Measurements from ENCODE around the gene MEGF11. TPM values are rescaled to one million over a fixed set of nuclear protein-coding genes. Genes with fewer than 3 reads are reported as not detected.

The MEGF11 gene
- total RNA-seq, 3 donors from 2014 or later (not counting 1 experiment from before 2014, with no cell fraction given) = not detected

DNA sequence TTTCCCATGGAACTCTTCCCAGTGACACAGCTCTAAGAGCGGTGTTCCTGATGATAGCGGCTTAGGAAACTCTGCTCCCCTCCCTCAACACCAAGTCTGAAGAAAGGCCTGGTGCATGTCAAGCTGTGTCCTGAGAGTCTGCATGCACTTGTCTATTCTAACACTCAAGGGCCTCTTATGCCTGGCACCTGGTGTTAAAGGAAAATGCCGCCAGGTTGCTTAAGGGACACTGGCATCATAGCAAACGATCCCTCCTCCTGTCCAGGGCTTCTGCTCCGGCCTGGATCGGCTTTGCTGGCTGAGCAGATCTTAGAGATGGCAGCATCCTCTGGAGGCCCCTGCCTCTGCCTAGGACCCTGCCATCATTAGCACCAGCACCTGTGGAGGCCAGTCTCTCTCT lies 121.7 kb downstream of the MEGF11 start:
- TF ChIP-seq, protein P1, sequence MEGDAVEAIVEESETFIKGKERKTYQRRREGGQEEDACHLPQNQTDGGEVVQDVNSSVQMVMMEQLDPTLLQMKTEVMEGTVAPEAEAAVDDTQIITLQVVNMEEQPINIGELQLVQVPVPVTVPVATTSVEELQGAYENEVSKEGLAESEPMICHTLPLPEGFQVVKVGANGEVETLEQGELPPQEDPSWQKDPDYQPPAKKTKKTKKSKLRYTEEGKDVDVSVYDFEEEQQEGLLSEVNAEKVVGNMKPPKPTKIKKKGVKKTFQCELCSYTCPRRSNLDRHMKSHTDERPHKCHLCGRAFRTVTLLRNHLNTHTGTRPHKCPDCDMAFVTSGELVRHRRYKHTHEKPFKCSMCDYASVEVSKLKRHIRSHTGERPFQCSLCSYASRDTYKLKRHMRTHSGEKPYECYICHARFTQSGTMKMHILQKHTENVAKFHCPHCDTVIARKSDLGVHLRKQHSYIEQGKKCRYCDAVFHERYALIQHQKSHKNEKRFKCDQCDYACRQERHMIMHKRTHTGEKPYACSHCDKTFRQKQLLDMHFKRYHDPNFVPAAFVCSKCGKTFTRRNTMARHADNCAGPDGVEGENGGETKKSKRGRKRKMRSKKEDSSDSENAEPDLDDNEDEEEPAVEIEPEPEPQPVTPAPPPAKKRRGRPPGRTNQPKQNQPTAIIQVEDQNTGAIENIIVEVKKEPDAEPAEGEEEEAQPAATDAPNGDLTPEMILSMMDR (IDR thresholded peaks at IDR 0.05) = no peak
- no peak overlapping the region for H3K27ac ChIP-seq (ENCODE audit: low read length)
- no peak overlapping the region for H3K4me3 Mint-ChIP-seq
- H3K4me1 Mint-ChIP-seq = no peaks in the 10 kb centered on the region
- no peak for ATAC-seq
- H3K9me3 Mint-ChIP-seq = no peaks in the 10 kb centered on the region
- 84% methylated on average over 6 of the region's 6 CpGs for WGBS (ENCODE audit: insufficient coverage)
- peaks cover 3 to 18% of the 10 kb centered on the region in 2 donors for H3K27me3 Mint-ChIP-seq (ENCODE audit: low read depth in 2 of 2)
- no peaks in the 10 kb centered on the region for H3K4me1 ChIP-seq (ENCODE audit: control insufficient read depth, insufficient read depth, low read length)
- H3K9me3 ChIP-seq (ENCODE audit: control insufficient read depth, insufficient read depth, low read length) = no peaks in the 10 kb centered on the region
- intact Hi-C loops (cut with micrococcal nuclease) = no loop called here
- H3K27me3 ChIP-seq (ENCODE audit: control insufficient read depth, insufficient read depth, low read length) = no peaks in the 10 kb centered on the region
- H3K4me3 ChIP-seq (ENCODE audit: low read length) = no peak overlapping the region
- no peak overlapping the region for H3K27ac Mint-ChIP-seq
- no peak for DNase-seq
- no peaks in the 10 kb centered on the region for H3K36me3 ChIP-seq (ENCODE audit: control insufficient read depth, insufficient read depth, low read length)
- no peaks in the 10 kb centered on the region for H3K36me3 Mint-ChIP-seq

DNA sequence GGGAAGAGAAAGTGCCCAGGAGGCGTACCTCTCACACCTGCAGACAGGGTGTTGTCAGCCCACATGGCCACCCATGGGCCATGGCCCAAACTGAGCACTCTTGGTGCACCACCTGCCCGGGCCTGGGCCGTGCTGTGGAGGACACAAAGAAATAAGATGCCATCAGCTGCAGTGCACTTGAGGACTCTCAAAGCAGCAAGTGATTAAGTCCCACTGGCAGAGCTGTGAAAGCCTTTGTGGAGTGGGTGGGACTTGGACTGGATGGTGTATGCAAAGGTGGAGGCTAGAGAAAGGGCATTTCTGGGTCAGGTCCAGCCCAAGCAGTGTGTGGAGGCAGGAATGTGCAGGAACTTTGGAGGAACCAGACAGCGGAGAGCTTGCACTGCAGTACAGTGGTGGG lies 122.3 kb downstream of the MEGF11 start:
- no peak overlapping the region for H3K27ac ChIP-seq (ENCODE audit: low read length)
- H3K9me3 Mint-ChIP-seq = no peaks in the 10 kb centered on the region
- ATAC-seq = no peak
- H3K4me1 ChIP-seq (ENCODE audit: control insufficient read depth, insufficient read depth, low read length) = no peaks in the 10 kb centered on the region
- no peaks in the 10 kb centered on the region for H3K36me3 Mint-ChIP-seq
- H3K4me1 Mint-ChIP-seq = no peaks in the 10 kb centered on the region
- intact Hi-C loops (cut with micrococcal nuclease) = no loop called here
- WGBS (ENCODE audit: insufficient coverage) = 78% methylated on average over 4 of the region's 4 CpGs
- TF ChIP-seq, protein P1 (IDR thresholded peaks at IDR 0.05) = no peak
- peaks cover 3 to 18% of the 10 kb centered on the region in 2 donors for H3K27me3 Mint-ChIP-seq (ENCODE audit: low read depth in 2 of 2)
- no peak overlapping the region for H3K27ac Mint-ChIP-seq
- DNase-seq = no peak
- H3K4me3 Mint-ChIP-seq = no peak overlapping the region
- no peaks in the 10 kb centered on the region for H3K27me3 ChIP-seq (ENCODE audit: control insufficient read depth, insufficient read depth, low read length)
- no peaks in the 10 kb centered on the region for H3K36me3 ChIP-seq (ENCODE audit: control insufficient read depth, insufficient read depth, low read length)
- no peak overlapping the region for H3K4me3 ChIP-seq (ENCODE audit: low read length)
- H3K9me3 ChIP-seq (ENCODE audit: control insufficient read depth, insufficient read depth, low read length) = no peaks in the 10 kb centered on the region

DNA sequence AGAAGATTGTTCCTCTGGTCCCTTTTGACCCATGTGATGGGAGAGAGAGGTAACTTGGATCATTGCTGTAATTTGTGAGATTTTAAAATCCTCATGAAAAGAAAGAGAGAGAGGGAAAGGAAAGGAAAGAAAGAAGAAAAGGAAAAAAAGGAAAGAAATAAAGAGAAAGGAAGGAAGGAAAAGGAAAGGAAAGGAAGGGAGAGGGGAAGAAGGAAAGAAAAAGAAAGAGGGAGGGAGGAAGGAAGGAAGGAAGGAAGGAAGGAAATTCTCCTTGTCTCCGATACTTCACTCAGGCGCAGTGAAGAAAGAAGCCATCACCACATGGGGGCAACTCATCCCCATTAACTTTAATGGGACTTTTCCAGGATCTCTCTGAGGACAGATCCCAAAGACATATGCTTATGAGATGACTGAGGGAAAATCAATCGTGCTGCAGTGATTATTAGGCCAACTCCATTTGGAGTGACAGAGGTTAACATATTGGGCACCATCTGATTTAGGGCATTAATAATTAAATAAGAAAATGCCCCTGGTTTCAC lies 123.0 kb downstream of the MEGF11 start:
- WGBS (ENCODE audit: insufficient coverage) = 50% methylated on average over 1 of the region's 3 CpGs

More for the DNA sequence above, 123.0 kb downstream of the MEGF11 start:
- Mint-ChIP-seq H3K27me3 (ENCODE audit: low read depth in 2 of 2) (peaks cover 3 to 18% of the 10 kb centered on the region in 2 donors), H3K27ac (no peak overlapping the region), H3K4me3 (no peak overlapping the region), H3K36me3 (no peaks in the 10 kb centered on the region), H3K9me3 (no peaks in the 10 kb centered on the region), H3K4me1 (no peaks in the 10 kb centered on the region)
- Histone ChIP-seq H3K27ac (ENCODE audit: low read length) (no peak overlapping the region), H3K4me3 (ENCODE audit: low read length) (no peak overlapping the region), H3K36me3 (ENCODE audit: control insufficient read depth, insufficient read depth, low read length) (no peaks in the 10 kb centered on the region), H3K9me3 (ENCODE audit: control insufficient read depth, insufficient read depth, low read length) (no peaks in the 10 kb centered on the region), H3K27me3 (ENCODE audit: control insufficient read depth, insufficient read depth, low read length) (no peaks in the 10 kb centered on the region), H3K4me1 (ENCODE audit: control insufficient read depth, insufficient read depth, low read length) (no peaks in the 10 kb centered on the region)
- ATAC-seq (no peak), DNase-seq (no peak)
- TF ChIP-seq, protein P1 (IDR thresholded peaks at IDR 0.05) = no peak
- intact Hi-C loops (cut with micrococcal nuclease) = no loop called here
